Uterus (tissue), 4 donors: ENCODE results near the gene SEPTIN8. TPM values are rescaled to one million over a fixed set of nuclear protein-coding genes. Genes with fewer than 3 reads are reported as not detected.

Experiments
- DNase-seq, 2 donors: peaks; one replicate each; pipeline ENCODE4 v3.0.0-alpha.2; 2019 to 2020
- H3K27ac ChIP-seq, 2 donors: fragments of 200-600 bp; sonication (generic); 1 replicate in 1 of 2; 2 replicates in 1 of 2; pipeline ENCODE4 v1.5.1; 2016 to 2018
- H3K27me3 ChIP-seq, 2 donors: fragments of 200-600 bp; sonication (generic); one replicate each; pipeline ENCODE4 v1.5.1; 2018 to 2019; ENCODE audit warnings: control low read depth in 1 of 2
- H3K36me3 ChIP-seq, 2 donors: fragments of 200-600 bp; sonication (generic); one replicate each; pipeline ENCODE4 v1.5.1; 2019; ENCODE audit warnings: control low read depth in 1 of 2
- H3K4me1 ChIP-seq, 2 donors: fragments of 200-600 bp; sonication (generic); one replicate each; pipeline ENCODE4 v1.5.1; 2018 to 2019; ENCODE audit warnings: control low read depth in 1 of 2
- H3K4me3 ChIP-seq, 2 donors: fragments of 200-600 bp; sonication (generic); 1 replicate in 1 of 2; 2 replicates in 1 of 2; pipeline ENCODE4 v1.5.1; 2018 to 2019; ENCODE audit warnings: mild to moderate bottlenecking in 1 of 2
- H3K9me3 ChIP-seq, 2 donors: fragments of 200-600 bp; sonication (generic); one replicate each; pipeline ENCODE4 v1.5.1; 2019; ENCODE audit warnings: control low read depth in 1 of 2
- CTCF ChIP-seq, 4 experiments: fragments of 200-600 bp in 2 of 4; fragments of 450-650 bp in 2 of 4; sonication (generic) in 2 of 4; IDR thresholded peaks; one replicate each; pipeline ENCODE4 v1.5.1; 2016 to 2019; ENCODE audit warnings: antibody characterized with exemption in 4 of 4, mild to moderate bottlenecking in 2 of 4, moderate library complexity in 1 of 4
- POLR2A ChIP-seq, 2 donors: fragments of 450-650 bp; IDR thresholded peaks; one replicate each; pipeline ENCODE4 v1.6.1; 2016; ENCODE audit warnings: antibody characterized with exemption in 2 of 2, mild to moderate bottlenecking in 1 of 2, moderate library complexity in 1 of 2
- intact Hi-C: fragments of 100-400 bp; cut with DNase I; formaldehyde crosslinking; loops from one replicate; pipeline ENCODE4 v1.15.1; 2023; ENCODE audit warnings: low total_unique reads
- total RNA-seq, 4 donors: library from RNA; depleted of rRNA in 3 of 4; stranded (reverse); fragments of >200 nt in 3 of 4; gene quantifications; one replicate each; pipeline versions ENCODE4 v1.1.0 to v1.2.4, GENCODE V29; 2014 to 2023
- donor health status: DM: yes; HTN: yes; CAD: no.

SEPTIN8 gene
- total RNA-seq, 4 donors from 2014 or later = 17.7 to 49.4 (median 36.4) TPM

- TF ChIP-seq CTCF (IDR thresholded peaks at IDR 0.05) (no peak), POLR2A (IDR thresholded peaks at IDR 0.05) (no peak)
- Histone ChIP-seq H3K4me1 (no peaks in the 10 kb centered on the region), H3K4me3 (no peak overlapping the region), H3K27ac (no peak overlapping the region), H3K36me3 (no peaks in the 10 kb centered on the region), H3K27me3 (no peaks in the 10 kb centered on the region), H3K9me3 (no peaks in the 10 kb centered on the region)
- DNase-seq = no peak
- intact Hi-C loops = no loop called here
Observed at GRCh38 chr5:132762246-132763000, 14.6 kb downstream of the SEPTIN8 start.

GRCh38 chr5:132761321-132762240 is 15.5 kb downstream of the SEPTIN8 start:
- H3K4me1 ChIP-seq = no peaks in the 10 kb centered on the region
- no peaks in the 10 kb centered on the region for H3K9me3 ChIP-seq
- no peak overlapping the region for H3K27ac ChIP-seq
- H3K4me3 ChIP-seq = no peak overlapping the region
- DNase-seq = no peak
- TF ChIP-seq CTCF (IDR thresholded peaks at IDR 0.05) = no peak
- TF ChIP-seq POLR2A (IDR thresholded peaks at IDR 0.05) = no peak
- no peaks in the 10 kb centered on the region for H3K27me3 ChIP-seq
- intact Hi-C loops = no loop called here
- no peaks in the 10 kb centered on the region for H3K36me3 ChIP-seq

- no peak for TF ChIP-seq CTCF (IDR thresholded peaks at IDR 0.05)
- no peak for TF ChIP-seq POLR2A (IDR thresholded peaks at IDR 0.05)
- no peaks in the 10 kb centered on the region for H3K36me3 ChIP-seq
- no peaks in the 10 kb centered on the region for H3K9me3 ChIP-seq
- H3K4me1 ChIP-seq = no peaks in the 10 kb centered on the region
- no peaks in the 10 kb centered on the region for H3K27me3 ChIP-seq
- H3K27ac ChIP-seq = no peak overlapping the region
- no peak overlapping the region for H3K4me3 ChIP-seq
- intact Hi-C loops = no loop called here
- DNase-seq = no peak
Observed at GRCh38 chr5:132760601-132761317, 16.3 kb downstream of the SEPTIN8 start.

GRCh38 chr5:132760049-132760420 is 17.0 kb downstream of the SEPTIN8 start:
- no peak for DNase-seq
- no peak overlapping the region for H3K4me3 ChIP-seq
- H3K9me3 ChIP-seq = no peaks in the 10 kb centered on the region
- TF ChIP-seq POLR2A (IDR thresholded peaks at IDR 0.05) = no peak
- TF ChIP-seq CTCF (IDR thresholded peaks at IDR 0.05) = no peak
- no peaks in the 10 kb centered on the region for H3K36me3 ChIP-seq
- H3K27ac ChIP-seq = no peak overlapping the region
- H3K27me3 ChIP-seq = no peaks in the 10 kb centered on the region
- intact Hi-C loops = no loop called here
- no peaks in the 10 kb centered on the region for H3K4me1 ChIP-seq
